ENCODE measurements around the gene CYSTM1. TPM values are rescaled to one million over a fixed set of nuclear protein-coding genes. Genes with fewer than 3 reads are reported as not detected.

The CYSTM1 gene
- polyA plus RNA-seq, 1 donor from 2014 or later: 6.6 TPM

DNA sequence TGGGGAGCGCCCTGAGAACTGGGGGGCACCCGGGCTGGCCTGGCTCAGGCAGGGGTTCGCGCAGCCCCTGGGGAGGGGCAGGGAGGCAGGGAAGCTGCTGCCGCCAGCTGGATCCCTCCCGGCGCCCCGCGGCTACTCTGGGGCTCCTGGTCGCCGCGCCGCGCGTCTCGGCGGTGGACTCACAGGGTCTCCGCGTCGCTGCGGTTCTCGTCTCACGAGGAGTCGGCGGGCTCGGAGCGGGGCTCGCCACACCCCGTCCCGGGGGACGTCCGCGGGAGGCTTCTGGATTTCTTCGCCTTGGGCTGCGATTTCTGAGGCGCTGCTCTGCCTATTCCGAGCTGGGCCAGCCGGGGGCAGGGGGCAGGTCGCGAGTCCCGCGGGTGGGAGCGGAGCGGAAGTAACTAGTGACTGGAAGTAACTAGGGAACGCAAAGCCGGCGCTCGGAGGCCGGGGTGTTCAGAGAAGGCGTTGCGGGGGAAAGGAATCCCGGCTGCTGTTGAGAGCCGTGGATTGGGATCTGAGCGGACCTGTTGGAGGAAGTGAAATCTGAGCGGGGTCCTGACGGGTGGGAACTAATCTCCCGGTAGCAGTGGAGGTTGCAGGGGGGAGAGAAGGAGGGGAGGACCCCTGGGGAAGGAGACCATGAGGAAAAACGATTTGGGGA lies 511 bp downstream of the CYSTM1 start:
- H3F3A ChIP-seq (ENCODE audit: insufficient read depth, low read length, poor library complexity, severe bottlenecking): no peaks in the 10 kb centered on the region
- H3K27ac ChIP-seq (ENCODE audit: low read length): peak overlapping the region; percentile 81
- H2AFZ ChIP-seq (ENCODE audit: low read depth, low read length): peak overlapping the region; percentile 85
- peak overlapping the region; percentile 100 for H3K4me3 ChIP-seq (ENCODE audit: low read length)
- H3K79me2 ChIP-seq (replicated peaks; ENCODE audit: insufficient read depth, low read length): no peaks in the 10 kb centered on the region
- no peaks in the 10 kb centered on the region for H4K20me1 ChIP-seq (ENCODE audit: insufficient read depth)
- no peaks in the 10 kb centered on the region for H3K9me2 ChIP-seq (ENCODE audit: insufficient read depth, low read length)
- no peaks in the 10 kb centered on the region for H3K27me3 ChIP-seq (ENCODE audit: insufficient read depth, low read depth, low read length)
- H3K4me2 ChIP-seq (ENCODE audit: low read length): peak overlapping the region; percentile 85
- no peaks in the 10 kb centered on the region for H3K9me3 ChIP-seq (ENCODE audit: low read length)
- peak overlapping the region; percentile 89 for H3K9ac ChIP-seq (ENCODE audit: low read length)
- TF ChIP-seq TAF1 (IDR thresholded peaks at IDR 0.05; ENCODE audit: low read depth) (peak; percentile 67), CTCF (IDR thresholded peaks at IDR 0.05; ENCODE audit: poor library complexity, severe bottlenecking) (peak; percentile 36), MXI1 (conservative IDR thresholded peaks at IDR 0.05; ENCODE audit: poor library complexity, severe bottlenecking) (no peak), SMC3 (conservative IDR thresholded peaks at IDR 0.05; ENCODE audit: poor library complexity) (peak; percentile 19)
- no peaks in the 10 kb centered on the region for H3K36me3 ChIP-seq (ENCODE audit: insufficient read depth, low read length)

DNA sequence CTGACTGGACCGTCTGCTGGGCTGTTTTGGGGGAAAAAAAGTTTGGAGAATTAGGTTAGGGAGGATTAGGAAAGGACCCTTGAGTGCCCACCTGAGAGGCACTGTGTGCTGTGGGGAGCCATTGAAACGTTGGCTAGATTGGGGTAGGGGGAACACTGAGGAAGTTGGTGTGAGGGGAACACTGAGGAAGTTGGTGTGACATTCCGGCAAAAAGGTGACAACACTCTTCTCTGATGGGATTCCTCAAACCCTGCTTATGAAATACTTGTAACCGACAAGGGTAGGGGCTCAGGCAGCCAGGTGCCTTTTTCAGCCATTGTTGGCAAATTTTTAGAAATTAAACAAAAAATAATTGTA lies 1.0 kb downstream of the CYSTM1 start:
- Histone ChIP-seq H3K36me3 (ENCODE audit: insufficient read depth, low read length) (no peaks in the 10 kb centered on the region), H3F3A (ENCODE audit: insufficient read depth, low read length, poor library complexity, severe bottlenecking) (no peaks in the 10 kb centered on the region), H2AFZ (ENCODE audit: low read depth, low read length) (peak overlapping the region; percentile 85), H3K4me2 (ENCODE audit: low read length) (peak overlapping the region; percentile 85), H3K4me3 (ENCODE audit: low read length) (peak overlapping the region; percentile 100), H3K79me2 (replicated peaks; ENCODE audit: insufficient read depth, low read length) (no peaks in the 10 kb centered on the region), H3K9me3 (ENCODE audit: low read length) (no peaks in the 10 kb centered on the region), H3K9me2 (ENCODE audit: insufficient read depth, low read length) (no peaks in the 10 kb centered on the region), H3K27me3 (ENCODE audit: insufficient read depth, low read depth, low read length) (no peaks in the 10 kb centered on the region), H3K9ac (ENCODE audit: low read length) (peak overlapping the region; percentile 89), H4K20me1 (ENCODE audit: insufficient read depth) (no peaks in the 10 kb centered on the region), H3K27ac (ENCODE audit: low read length) (no peak overlapping the region)
- no peak for TF ChIP-seq POLR2AphosphoS5 (IDR thresholded peaks at IDR 0.05)
- TF ChIP-seq EP300 (conservative IDR thresholded peaks at IDR 0.05; ENCODE audit: poor library complexity, severe bottlenecking): no peak
- no peak for TF ChIP-seq TAF1 (IDR thresholded peaks at IDR 0.05; ENCODE audit: low read depth)
- TF ChIP-seq RAD21 (conservative IDR thresholded peaks at IDR 0.05): no peak
- TF ChIP-seq SMC3 (conservative IDR thresholded peaks at IDR 0.05; ENCODE audit: poor library complexity): no peak
- TF ChIP-seq CTCF (IDR thresholded peaks at IDR 0.05; ENCODE audit: poor library complexity, severe bottlenecking): no peak
- no peak for TF ChIP-seq MXI1 (conservative IDR thresholded peaks at IDR 0.05; ENCODE audit: poor library complexity, severe bottlenecking)
- TF ChIP-seq, protein P1, sequence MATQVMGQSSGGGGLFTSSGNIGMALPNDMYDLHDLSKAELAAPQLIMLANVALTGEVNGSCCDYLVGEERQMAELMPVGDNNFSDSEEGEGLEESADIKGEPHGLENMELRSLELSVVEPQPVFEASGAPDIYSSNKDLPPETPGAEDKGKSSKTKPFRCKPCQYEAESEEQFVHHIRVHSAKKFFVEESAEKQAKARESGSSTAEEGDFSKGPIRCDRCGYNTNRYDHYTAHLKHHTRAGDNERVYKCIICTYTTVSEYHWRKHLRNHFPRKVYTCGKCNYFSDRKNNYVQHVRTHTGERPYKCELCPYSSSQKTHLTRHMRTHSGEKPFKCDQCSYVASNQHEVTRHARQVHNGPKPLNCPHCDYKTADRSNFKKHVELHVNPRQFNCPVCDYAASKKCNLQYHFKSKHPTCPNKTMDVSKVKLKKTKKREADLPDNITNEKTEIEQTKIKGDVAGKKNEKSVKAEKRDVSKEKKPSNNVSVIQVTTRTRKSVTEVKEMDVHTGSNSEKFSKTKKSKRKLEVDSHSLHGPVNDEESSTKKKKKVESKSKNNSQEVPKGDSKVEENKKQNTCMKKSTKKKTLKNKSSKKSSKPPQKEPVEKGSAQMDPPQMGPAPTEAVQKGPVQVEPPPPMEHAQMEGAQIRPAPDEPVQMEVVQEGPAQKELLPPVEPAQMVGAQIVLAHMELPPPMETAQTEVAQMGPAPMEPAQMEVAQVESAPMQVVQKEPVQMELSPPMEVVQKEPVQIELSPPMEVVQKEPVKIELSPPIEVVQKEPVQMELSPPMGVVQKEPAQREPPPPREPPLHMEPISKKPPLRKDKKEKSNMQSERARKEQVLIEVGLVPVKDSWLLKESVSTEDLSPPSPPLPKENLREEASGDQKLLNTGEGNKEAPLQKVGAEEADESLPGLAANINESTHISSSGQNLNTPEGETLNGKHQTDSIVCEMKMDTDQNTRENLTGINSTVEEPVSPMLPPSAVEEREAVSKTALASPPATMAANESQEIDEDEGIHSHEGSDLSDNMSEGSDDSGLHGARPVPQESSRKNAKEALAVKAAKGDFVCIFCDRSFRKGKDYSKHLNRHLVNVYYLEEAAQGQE (IDR thresholded peaks at IDR 0.05; ENCODE audit: borderline replicate concordance): no peak
- no peak for TF ChIP-seq EZH2 (IDR thresholded peaks at IDR 0.05; ENCODE audit: borderline replicate concordance, insufficient read depth, low read length, poor library complexity, severe bottlenecking)

All from neural cell (in vitro differentiated cells).